Breast epithelium (tissue), 4 donors: Measurements from ENCODE around the gene MAP10. TPM values are rescaled to one million over a fixed set of nuclear protein-coding genes. Genes with fewer than 3 reads are reported as not detected.

Experiments used
- DNase-seq, 2 donors: peaks; one replicate each; pipeline ENCODE4 v3.0.0-alpha.2; 2019; ENCODE audit warnings: low spot score in 2 of 2
- H3K27ac ChIP-seq, 2 donors: fragments of 200-600 bp; sonication (generic) in 1 of 2; one replicate each; pipeline ENCODE4 v1.5.1; 2016 to 2019; ENCODE audit warnings: mild to moderate bottlenecking in 1 of 2
- H3K27me3 ChIP-seq, 2 donors: fragments of 200-600 bp; sonication (generic) in 1 of 2; one replicate each; pipeline versions ENCODE4 v1.5.1 to v1.6.0; 2017 to 2019; ENCODE audit warnings: control low read depth in 1 of 2, mild to moderate bottlenecking in 1 of 2
- H3K36me3 ChIP-seq: fragments of 200-600 bp; one replicate; pipeline ENCODE4 v1.5.1; 2019
- H3K4me1 ChIP-seq, 2 donors: fragments of 200-600 bp; sonication (generic); one replicate each; pipeline ENCODE4 v1.5.1; 2016 to 2019; ENCODE audit warnings: control low read depth in 1 of 2
- H3K4me3 ChIP-seq, 3 donors: fragments of 200-600 bp; sonication (generic); 1 replicate in 2 of 3; 2 replicates in 1 of 3; pipeline ENCODE4 v1.5.1; 2016 to 2019; ENCODE audit warnings: mild to moderate bottlenecking in 3 of 3, moderate library complexity in 2 of 3
- H3K9me3 ChIP-seq, 2 donors: fragments of 200-600 bp; sonication (generic) in 1 of 2; one replicate each; pipeline ENCODE4 v1.5.1; 2016 to 2019; ENCODE audit warnings: control low read depth in 1 of 2
- POLR2A ChIP-seq: fragments of 450-650 bp; IDR thresholded peaks from one replicate; pipeline ENCODE4 v1.6.1; 2016; ENCODE audit warnings: antibody characterized with exemption, mild to moderate bottlenecking, moderate library complexity
- POLR2AphosphoS5 ChIP-seq, 3 donors: sonication (generic); formaldehyde crosslinking; IDR thresholded peaks; one replicate each; pipeline ENCODE4 v1.6.1; 2017; ENCODE audit warnings: antibody characterized with exemption in 3 of 3
- intact Hi-C: fragments of 100-400 bp; cut with DNase I; formaldehyde crosslinking; loops from one replicate; pipeline ENCODE4 v1.15.1; 2023; ENCODE audit warnings: low total_unique reads
- total RNA-seq, 3 donors: library from RNA; depleted of rRNA; stranded (reverse); fragments of >200 nt; gene quantifications; one replicate each; pipeline ENCODE4 v1.1.0, GENCODE V29; 2016
- TF ChIP-seq, protein P1 (sequence below), 3 donors: fragments of 450-650 bp; IDR thresholded peaks; one replicate each; pipeline ENCODE4 v1.5.1; 2016 to 2017; ENCODE audit warnings: antibody characterized with exemption in 3 of 3, mild to moderate bottlenecking in 3 of 3, moderate library complexity in 3 of 3

MAP10 gene
- total RNA-seq, 3 donors from 2014 or later, result 1.6 to 3.4 (median 2.9) TPM

DNA sequence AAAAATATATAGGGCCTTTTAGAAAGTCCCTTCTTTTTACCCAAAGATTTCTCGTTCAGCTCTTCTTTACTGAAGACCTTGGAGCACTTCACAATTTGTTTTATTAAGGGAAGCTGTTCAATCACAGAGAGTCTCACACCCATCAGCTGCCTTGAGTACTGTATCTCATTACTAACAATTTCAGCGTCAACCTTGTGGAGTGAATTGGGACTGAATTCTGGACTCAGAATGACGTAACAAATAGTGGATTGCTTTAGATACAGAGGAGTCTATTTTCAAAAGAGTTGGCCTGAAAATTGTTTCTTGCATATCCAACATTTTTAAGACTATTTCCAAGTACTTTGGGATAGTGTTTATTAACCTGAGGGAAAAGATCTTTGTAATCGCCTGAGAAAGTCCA, 7.9 kb downstream of the MAP10 start:
- Histone ChIP-seq H3K27me3 (no peaks in the 10 kb centered on the region), H3K9me3 (no peaks in the 10 kb centered on the region), H3K27ac (no peak overlapping the region), H3K4me1 (no peaks in the 10 kb centered on the region), H3K4me3 (no peak overlapping the region), H3K36me3 (no peaks in the 10 kb centered on the region)
- intact Hi-C loops, result no loop called here
- DNase-seq, result no peak
- TF ChIP-seq POLR2A, result no peak
- no peak for TF ChIP-seq POLR2AphosphoS5 (IDR thresholded peaks at IDR 0.05)
- TF ChIP-seq, protein P1, sequence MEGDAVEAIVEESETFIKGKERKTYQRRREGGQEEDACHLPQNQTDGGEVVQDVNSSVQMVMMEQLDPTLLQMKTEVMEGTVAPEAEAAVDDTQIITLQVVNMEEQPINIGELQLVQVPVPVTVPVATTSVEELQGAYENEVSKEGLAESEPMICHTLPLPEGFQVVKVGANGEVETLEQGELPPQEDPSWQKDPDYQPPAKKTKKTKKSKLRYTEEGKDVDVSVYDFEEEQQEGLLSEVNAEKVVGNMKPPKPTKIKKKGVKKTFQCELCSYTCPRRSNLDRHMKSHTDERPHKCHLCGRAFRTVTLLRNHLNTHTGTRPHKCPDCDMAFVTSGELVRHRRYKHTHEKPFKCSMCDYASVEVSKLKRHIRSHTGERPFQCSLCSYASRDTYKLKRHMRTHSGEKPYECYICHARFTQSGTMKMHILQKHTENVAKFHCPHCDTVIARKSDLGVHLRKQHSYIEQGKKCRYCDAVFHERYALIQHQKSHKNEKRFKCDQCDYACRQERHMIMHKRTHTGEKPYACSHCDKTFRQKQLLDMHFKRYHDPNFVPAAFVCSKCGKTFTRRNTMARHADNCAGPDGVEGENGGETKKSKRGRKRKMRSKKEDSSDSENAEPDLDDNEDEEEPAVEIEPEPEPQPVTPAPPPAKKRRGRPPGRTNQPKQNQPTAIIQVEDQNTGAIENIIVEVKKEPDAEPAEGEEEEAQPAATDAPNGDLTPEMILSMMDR (IDR thresholded peaks at IDR 0.05), result no peak

DNA sequence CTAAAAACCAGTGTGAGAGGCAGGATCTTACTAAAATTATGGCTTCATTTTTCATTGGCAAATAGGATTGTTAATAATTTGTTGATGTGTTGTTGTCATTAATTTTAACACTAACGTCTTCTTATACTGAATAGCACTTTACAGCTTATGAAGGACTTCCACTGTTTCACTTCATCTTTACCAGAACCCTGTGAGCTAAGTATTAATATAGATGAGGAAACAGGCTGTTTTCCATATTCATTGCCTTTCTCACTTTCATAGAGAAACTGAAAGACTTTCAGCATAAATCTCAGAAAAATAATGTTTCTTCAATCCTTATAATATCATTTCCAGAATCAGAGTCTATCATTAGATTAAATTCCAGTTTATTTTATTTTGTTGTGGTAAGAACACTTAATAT, 8.5 kb downstream of the MAP10 start:
- intact Hi-C loops, result no loop called here
- no peak overlapping the region for H3K4me3 ChIP-seq

DNA sequence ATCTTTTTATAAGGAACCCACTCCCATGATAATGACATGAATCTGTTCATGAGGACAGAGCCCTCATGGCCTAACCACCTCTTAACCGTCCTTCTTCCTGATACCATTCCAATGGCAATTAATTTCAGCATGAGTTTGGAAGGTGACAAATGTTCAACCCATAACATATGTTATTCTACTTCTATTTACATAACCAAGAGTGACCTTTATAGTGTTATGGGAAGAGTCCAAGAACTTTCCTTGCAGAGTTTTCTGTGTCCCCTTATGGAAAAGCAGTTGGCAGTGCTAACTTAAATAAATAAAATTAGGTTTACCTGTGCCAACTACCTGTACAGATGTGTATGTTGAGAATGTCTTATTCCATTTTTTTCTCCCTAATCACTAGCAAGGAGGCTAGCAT, 11.1 kb downstream of the MAP10 start:
- no peaks in the 10 kb centered on the region for H3K27me3 ChIP-seq
- no peaks in the 10 kb centered on the region for H3K9me3 ChIP-seq
- TF ChIP-seq POLR2A (no peak), POLR2AphosphoS5 (IDR thresholded peaks at IDR 0.05) (no peak)
- TF ChIP-seq, protein P1 (IDR thresholded peaks at IDR 0.05), result no peak
- intact Hi-C loops, result no loop called here
- no peak overlapping the region for H3K27ac ChIP-seq
- DNase-seq, result no peak
- H3K36me3 ChIP-seq, result no peaks in the 10 kb centered on the region
- H3K4me1 ChIP-seq, result no peaks in the 10 kb centered on the region
- H3K4me3 ChIP-seq, result no peak overlapping the region

More for the DNA sequence above, 8.5 kb downstream of the MAP10 start:
- TF ChIP-seq POLR2A (no peak), POLR2AphosphoS5 (IDR thresholded peaks at IDR 0.05) (no peak)
- TF ChIP-seq, protein P1 (IDR thresholded peaks at IDR 0.05), result no peak
- H3K27me3 ChIP-seq, result no peaks in the 10 kb centered on the region
- H3K9me3 ChIP-seq, result no peaks in the 10 kb centered on the region
- no peak for DNase-seq
- H3K36me3 ChIP-seq, result no peaks in the 10 kb centered on the region
- no peaks in the 10 kb centered on the region for H3K4me1 ChIP-seq
- H3K27ac ChIP-seq, result no peak overlapping the region

DNA sequence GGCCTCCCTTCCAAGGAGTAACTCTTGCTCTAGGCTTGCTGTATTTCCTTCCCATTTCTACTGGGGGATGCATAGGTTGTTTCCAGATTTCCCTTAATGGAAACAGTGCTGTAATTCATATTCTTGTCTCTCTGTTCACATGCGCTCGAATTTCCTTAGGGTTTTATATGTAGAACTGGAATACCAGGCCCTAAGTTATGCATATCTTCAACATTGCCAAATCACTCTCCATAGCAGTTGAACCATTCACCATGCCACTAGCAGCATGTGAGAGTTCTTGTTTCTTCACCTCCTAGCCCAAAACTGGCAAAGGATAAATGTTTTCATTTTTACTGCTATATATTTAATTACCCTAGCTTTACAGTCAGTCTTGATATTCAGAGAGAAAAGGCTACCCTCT, 12.8 kb downstream of the MAP10 start:
- Histone ChIP-seq H3K4me3 (no peak overlapping the region), H3K27me3 (no peaks in the 10 kb centered on the region), H3K27ac (no peak overlapping the region), H3K4me1 (no peaks in the 10 kb centered on the region), H3K36me3 (no peaks in the 10 kb centered on the region), H3K9me3 (no peaks in the 10 kb centered on the region)
- DNase-seq, result no peak
- intact Hi-C loops, result no loop called here
- TF ChIP-seq POLR2A, result no peak
- TF ChIP-seq POLR2AphosphoS5 (IDR thresholded peaks at IDR 0.05), result no peak
- TF ChIP-seq, protein P1 (IDR thresholded peaks at IDR 0.05), result no peak

DNA sequence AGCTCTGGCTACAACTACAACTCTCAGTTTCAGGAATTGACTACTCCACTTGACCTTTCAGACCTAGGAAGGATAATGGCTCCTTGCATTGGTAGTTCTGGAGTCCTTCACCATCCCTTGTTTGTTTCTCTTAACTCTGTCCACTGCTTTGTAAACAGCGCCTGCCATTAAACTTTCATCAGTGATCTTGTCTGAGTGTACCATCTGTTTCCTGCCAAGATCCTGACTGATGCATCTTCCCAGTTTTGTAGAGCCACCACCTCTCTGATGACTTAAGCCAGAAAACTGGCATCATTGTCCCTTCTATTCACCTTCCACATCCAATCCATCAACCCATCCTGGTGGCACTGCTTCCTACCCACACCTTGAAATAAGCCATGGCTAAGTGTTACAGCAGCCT, 15.2 kb downstream of the MAP10 start:
- intact Hi-C loops, result no loop called here
- H3K27me3 ChIP-seq, result no peaks in the 10 kb centered on the region
- no peak overlapping the region for H3K27ac ChIP-seq
- no peak overlapping the region for H3K4me3 ChIP-seq
- TF ChIP-seq, protein P1 (IDR thresholded peaks at IDR 0.05), result no peak
- no peak for TF ChIP-seq POLR2A
- TF ChIP-seq POLR2AphosphoS5 (IDR thresholded peaks at IDR 0.05), result no peak
- H3K4me1 ChIP-seq, result no peaks in the 10 kb centered on the region
- no peak for DNase-seq
- H3K36me3 ChIP-seq, result no peaks in the 10 kb centered on the region
- H3K9me3 ChIP-seq, result no peaks in the 10 kb centered on the region
